Endothelial cell of umbilical vein (primary cell): ENCODE measurements around the gene RNU1-3. TPM values are rescaled to one million over a fixed set of nuclear protein-coding genes. Genes with fewer than 3 reads are reported as not detected.

ENCODE experiments used
- BruUV-seq: library from RNA; stranded (reverse); fragments of 400-500 nt; replicated peaks from 2 replicates; lab custom pipeline; 2021; lab: Mats Ljungman, UMichigan
- CTCF ChIA-PET: fragments of 300-600, 350-600 bp; sonication (Branson Sonifier 250); formaldehyde crosslinking; loops from one replicate; lab custom pipeline; 2021; ENCODE audit warnings: antibody characterized with exemption, inconsistent platforms; lab: Charles Lee
- POLR2A ChIA-PET: fragments of 300-600, 350-600 bp; sonication (Branson Sonifier 250); formaldehyde crosslinking; loops from one replicate; lab custom pipeline; 2021; ENCODE audit warnings: antibody characterized with exemption, inconsistent platforms; lab: Charles Lee
- DNase-seq: peaks from one replicate; pipeline ENCODE4 v3.0.0-alpha.2; 2011; ENCODE audit warnings: low read depth, low spot score
- FAIRE-seq: peaks from 2 replicates; lab custom pipeline; 2011; peaks lifted over from hg19 to GRCh38; lab: Jason Lieb, UNC
- H2AFZ ChIP-seq: 2 replicates; pipeline ENCODE4 v1.6.0; 2012; ENCODE audit warnings: low read depth, low read length, control low read depth, inconsistent platforms
- H3K27ac ChIP-seq: 2 replicates; pipeline ENCODE4 v1.5.1; 2011; ENCODE audit warnings: low read depth, mild to moderate bottlenecking, control low read depth, low read length, moderate library complexity; ENCODE audit not compliant: insufficient read depth
- H3K27me3 ChIP-seq, 2 experiments: 2 replicates each; pipeline versions ENCODE4 v1.6.0 to v1.6.1; 2011; ENCODE audit warnings: low read length in 2 of 2, mixed read lengths in 1 of 2; ENCODE audit not compliant: control insufficient read depth in 2 of 2, insufficient read depth in 2 of 2
- H3K36me3 ChIP-seq, 2 experiments: 2 replicates in 1 of 2; 3 replicates in 1 of 2; pipeline ENCODE4 v1.5.1; 2011; ENCODE audit warnings: low read length in 2 of 2, mild to moderate bottlenecking in 1 of 2, moderate library complexity in 1 of 2; ENCODE audit not compliant: control insufficient read depth in 2 of 2, insufficient read depth in 2 of 2; ENCODE audit errors: extremely low read depth in 1 of 2
- H3K4me1 ChIP-seq: 3 replicates; pipeline ENCODE4 v1.5.1; 2011; ENCODE audit warnings: mild to moderate bottlenecking, low read length; ENCODE audit not compliant: control insufficient read depth, insufficient read depth; ENCODE audit errors: extremely low read depth
- H3K4me2 ChIP-seq: 2 replicates; pipeline ENCODE4 v1.6.1; 2011; ENCODE audit warnings: low read length, control low read depth, mixed read lengths; ENCODE audit not compliant: insufficient read depth
- H3K4me3 ChIP-seq, 3 experiments: fragments of 200-600 bp in 1 of 3; sonication (generic), shearing (Covaris generic) in 1 of 3; replicated peaks in 1 of 3; 2 replicates each; pipeline ENCODE4 v1.5.1; 2011 to 2016; ENCODE audit warnings: control low read depth in 3 of 3, low read length in 3 of 3, mild to moderate bottlenecking in 2 of 3, inconsistent platforms in 1 of 3, low read depth in 1 of 3, moderate library complexity in 1 of 3; ENCODE audit not compliant: insufficient read depth in 1 of 3
- H3K79me2 ChIP-seq: 2 replicates; pipeline ENCODE4 v1.6.0; 2012; ENCODE audit warnings: low read length, inconsistent platforms; ENCODE audit not compliant: control insufficient read depth, insufficient read depth
- H3K9ac ChIP-seq: replicated peaks from 2 replicates; pipeline ENCODE3; 2011; ENCODE audit warnings: low read length, control low read depth; ENCODE audit not compliant: insufficient read depth; ENCODE audit errors: extremely low read depth
- H3K9me1 ChIP-seq: replicated peaks from 3 replicates; pipeline ENCODE4 v1.6.0; 2011; ENCODE audit warnings: mild to moderate bottlenecking, low read length; ENCODE audit not compliant: control insufficient read depth, insufficient read depth; ENCODE audit errors: extremely low read depth
- H3K9me3 ChIP-seq: replicated peaks from 2 replicates; pipeline ENCODE4 v1.5.1; 2012; ENCODE audit warnings: low read length, inconsistent platforms; ENCODE audit not compliant: control insufficient read depth, insufficient read depth
- H4K20me1 ChIP-seq: replicated peaks from 2 replicates; pipeline ENCODE3; 2011; ENCODE audit warnings: mild to moderate bottlenecking, low read length; ENCODE audit not compliant: control insufficient read depth, insufficient read depth; ENCODE audit errors: extremely low read depth
- CTCF ChIP-seq, 2 donors: IDR thresholded peaks; 1 replicate in 1 of 2; 2 replicates in 1 of 2; pipeline ENCODE4 v1.5.1; 2011; ENCODE audit warnings: low read length in 2 of 2, mild to moderate bottlenecking in 2 of 2, moderate library complexity in 2 of 2, control low read depth in 1 of 2, inconsistent platforms in 1 of 2, low read depth in 1 of 2; ENCODE audit not compliant: insufficient read depth in 1 of 2; ENCODE audit errors: extremely low read depth in 1 of 2
- EZH2 ChIP-seq: IDR thresholded peaks from 2 replicates; pipeline ENCODE4 v1.6.1; 2012; ENCODE audit warnings: borderline replicate concordance, low read depth, mild to moderate bottlenecking, moderate library complexity, low read length, inconsistent platforms; ENCODE audit not compliant: severe bottlenecking
- FOS ChIP-seq: IDR thresholded peaks from 2 replicates; pipeline ENCODE4 v1.6.1; 2011; ENCODE audit warnings: mild to moderate bottlenecking, low read length, moderate library complexity, borderline replicate concordance; ENCODE audit not compliant: insufficient read depth
- GATA2 ChIP-seq: IDR thresholded peaks from 2 replicates; pipeline ENCODE4 v1.7.0; 2011; ENCODE audit warnings: low read depth, mild to moderate bottlenecking, moderate library complexity, mixed read lengths, low read length; ENCODE audit not compliant: insufficient read length, insufficient read depth
- JUN ChIP-seq: IDR thresholded peaks from 2 replicates; pipeline ENCODE4 v1.6.1; 2011; ENCODE audit warnings: borderline replicate concordance, low read depth; ENCODE audit not compliant: insufficient read length, insufficient read depth
- MAX ChIP-seq: IDR thresholded peaks from 2 replicates; pipeline ENCODE4 v1.6.1; 2011; ENCODE audit not compliant: insufficient read depth, insufficient read length
- MYC ChIP-seq: IDR thresholded peaks from one replicate; pipeline ENCODE4 v1.6.1; 2011; ENCODE audit warnings: mild to moderate bottlenecking, low read depth, low read length
- POLR2A ChIP-seq: IDR thresholded peaks from 2 replicates; pipeline ENCODE4 v1.6.1; 2012; ENCODE audit warnings: low read depth, mild to moderate bottlenecking, control low read depth, low read length
- POLR2AphosphoS5 ChIP-seq: IDR thresholded peaks from 2 replicates; pipeline ENCODE4 v1.6.1; 2012; ENCODE audit warnings: low read depth, mild to moderate bottlenecking, control low read depth, low read length, moderate library complexity; ENCODE audit not compliant: insufficient read depth
- dilution Hi-C: fragments of 300-500 bp; cut with MboI; formaldehyde crosslinking; loops from one replicate; pipeline ENCODE4 v1.15.0; 2019; ENCODE audit warnings: low sequenced_read_pairs; ENCODE audit not compliant: extremely low pct_ligation_motif_present
- intact Hi-C: fragments of 100-400 bp; cut with micrococcal nuclease; formaldehyde crosslinking; loops from one replicate; pipeline ENCODE4 v1.10.0; 2022
- polyA plus RNA-seq, 4 experiments: library from polyadenylated mRNA; depleted of rRNA in 3 of 4; stranded (reverse) in 3 of 4; unstranded in 1 of 4; fragments of >200 nt; gene quantifications; 2 replicates each; pipeline versions ENCODE4 v1.2.1 to v1.2.3, GENCODE V29; 2011 to 2012; ENCODE audit warnings: missing spikeins in 1 of 4
- total RNA-seq: library from RNA; stranded (reverse); gene quantifications from 2 replicates; pipeline ENCODE4 v1.2.3, GENCODE V29; 2021

RNU1-3 gene
- total and polyA plus RNA-seq, 2 donors (not counting 3 experiments of a cell fraction or from before 2014, with no cell fraction given): 206 to 1,319 TPM

GRCh38 chr1:16618719-16619118, 48.0 kb downstream of the RNU1-3 start:
- dilution Hi-C loops: no loop called here
- no peak for FAIRE-seq
- no peak overlapping the region for H3K27ac ChIP-seq
- H3K4me3 ChIP-seq: no peak overlapping the region
- intact Hi-C loops: no loop called here
- H4K20me1 ChIP-seq: no peaks in the 10 kb centered on the region
- H3K79me2 ChIP-seq: no peaks in the 10 kb centered on the region
- ChIA-PET CTCF (interaction anchor here (4.8 kb wide), 1 partner anchor 333 kb away, joined by 47 read pairs; no protein-coding TSS in a partner anchor), POLR2A (interaction anchor here (0.6 to 0.7 kb wide), 2 partner anchors 16 to 333 kb away, joined by 5 to 6 read pairs; no protein-coding TSS in a partner anchor)
- no peaks in the 10 kb centered on the region for H3K27me3 ChIP-seq
- no peaks in the 10 kb centered on the region for H3K9me1 ChIP-seq
- TF ChIP-seq CTCF (IDR thresholded peaks at IDR 0.05; ENCODE audit: extremely low read depth in 1 of 2, insufficient read depth in 1 of 2, low read depth in 1 of 2, low read length in 2 of 2) (no peak), MAX (no peak), EZH2 (no peak), MYC (no peak), FOS (no peak), JUN (no peak), POLR2A (no peak), GATA2 (no peak), POLR2AphosphoS5 (no peak)
- H3K9ac ChIP-seq: no peak overlapping the region
- H2AFZ ChIP-seq: no peak overlapping the region
- H3K4me2 ChIP-seq: no peak overlapping the region
- BruUV-seq: no TSS peak
- H3K9me3 ChIP-seq: no peaks in the 10 kb centered on the region
- DNase-seq: no peak
- peaks cover 0 to 18% of the 10 kb centered on the region in 2 experiments for H3K36me3 ChIP-seq
- peaks cover 2% of the 10 kb centered on the region for H3K4me1 ChIP-seq
